B cell (primary cell): ENCODE data around the gene ARHGAP30.

Experiments
- CTCF ChIP-seq: fragments of 200-600 bp; IDR thresholded peaks from one replicate; pipeline ENCODE4 v1.8.0; 2022; ENCODE audit warnings: antibody characterized with exemption, mild to moderate bottlenecking
- EZH2 ChIP-seq: IDR thresholded peaks from 2 replicates; pipeline ENCODE4 v1.6.1; 2012; ENCODE audit warnings: borderline replicate concordance, low read depth, mild to moderate bottlenecking, moderate library complexity, low read length; ENCODE audit not compliant: insufficient read depth, poor library complexity, severe bottlenecking

GRCh38 chr1:161021165-161021969, 48.3 kb downstream of the ARHGAP30 start:
- TF ChIP-seq CTCF, result no peak
- TF ChIP-seq EZH2, result no peak
